Measurements from ENCODE around the gene CD22.

DNA sequence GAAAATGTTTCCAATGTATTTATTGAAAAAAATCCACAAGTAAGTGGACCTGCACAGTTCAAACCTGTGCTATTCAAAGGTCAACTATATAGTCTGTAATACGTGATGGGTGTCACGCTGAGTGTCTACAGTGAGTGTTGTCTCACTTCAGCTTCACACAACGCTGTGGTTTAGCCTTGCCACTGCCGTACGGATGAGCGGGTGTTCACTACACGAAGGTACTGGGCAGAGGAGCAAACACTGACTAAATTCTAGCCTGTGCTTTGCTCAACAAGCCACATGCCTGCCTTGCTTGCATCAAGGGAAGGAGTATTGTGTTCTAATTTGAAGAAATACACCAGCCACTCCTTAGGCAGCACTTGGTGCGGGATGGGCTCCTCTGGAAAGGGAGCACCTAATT lies 25.9 kb downstream of the CD22 start:
- TF ChIP-seq, protein P1, sequence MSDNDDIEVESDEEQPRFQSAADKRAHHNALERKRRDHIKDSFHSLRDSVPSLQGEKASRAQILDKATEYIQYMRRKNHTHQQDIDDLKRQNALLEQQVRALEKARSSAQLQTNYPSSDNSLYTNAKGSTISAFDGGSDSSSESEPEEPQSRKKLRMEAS (IDR thresholded peaks at IDR 0.05; ENCODE audit: low read depth, low read length) = no peak
- TF ChIP-seq POLR2A (IDR thresholded peaks at IDR 0.05; ENCODE audit: extremely low read depth, insufficient read length) = no peak
- TF ChIP-seq, protein P2, sequence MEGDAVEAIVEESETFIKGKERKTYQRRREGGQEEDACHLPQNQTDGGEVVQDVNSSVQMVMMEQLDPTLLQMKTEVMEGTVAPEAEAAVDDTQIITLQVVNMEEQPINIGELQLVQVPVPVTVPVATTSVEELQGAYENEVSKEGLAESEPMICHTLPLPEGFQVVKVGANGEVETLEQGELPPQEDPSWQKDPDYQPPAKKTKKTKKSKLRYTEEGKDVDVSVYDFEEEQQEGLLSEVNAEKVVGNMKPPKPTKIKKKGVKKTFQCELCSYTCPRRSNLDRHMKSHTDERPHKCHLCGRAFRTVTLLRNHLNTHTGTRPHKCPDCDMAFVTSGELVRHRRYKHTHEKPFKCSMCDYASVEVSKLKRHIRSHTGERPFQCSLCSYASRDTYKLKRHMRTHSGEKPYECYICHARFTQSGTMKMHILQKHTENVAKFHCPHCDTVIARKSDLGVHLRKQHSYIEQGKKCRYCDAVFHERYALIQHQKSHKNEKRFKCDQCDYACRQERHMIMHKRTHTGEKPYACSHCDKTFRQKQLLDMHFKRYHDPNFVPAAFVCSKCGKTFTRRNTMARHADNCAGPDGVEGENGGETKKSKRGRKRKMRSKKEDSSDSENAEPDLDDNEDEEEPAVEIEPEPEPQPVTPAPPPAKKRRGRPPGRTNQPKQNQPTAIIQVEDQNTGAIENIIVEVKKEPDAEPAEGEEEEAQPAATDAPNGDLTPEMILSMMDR (IDR thresholded peaks at IDR 0.05; ENCODE audit: low read depth, low read length) = no peak
